GM12878 (cell line): ENCODE measurements around the gene SLC34A1. TPM values are rescaled to one million over a fixed set of nuclear protein-coding genes. Genes with fewer than 3 reads are reported as not detected.
A peak's percentile ranks its signal among the peaks of the same experiment; 100 is the strongest.

Source experiments
- ATAC-seq: fragments of 200-7000 bp; cut with Tn5 transposase; 3 replicates; pipeline ENCODE4 v1.9.1; 2020; ENCODE audit warnings: mild to moderate bottlenecking, moderate library complexity
- BruUV-seq: library from RNA; stranded (reverse); fragments of 400-500 nt; replicated peaks from 2 replicates; lab custom pipeline; 2021; lab: Mats Ljungman, UMichigan
- CTCF ChIA-PET: fragments of 300-600 bp; sonication (Branson Sonifier 250); formaldehyde crosslinking; extraction: SDS; loops from one replicate; lab custom pipeline; 2021; ENCODE audit warnings: inconsistent platforms; lab: Yijun Ruan, JAX
- POLR2A ChIA-PET: fragments of 350-600 bp; formaldehyde crosslinking; extraction: SDS; loops from one replicate; lab custom pipeline; 2021; ENCODE audit warnings: inconsistent platforms; lab: Charles Lee
- RAD21 ChIA-PET: fragments of 300-600 bp; sonication (Branson Sonifier 250); formaldehyde crosslinking; loops from one replicate; lab custom pipeline; 2023; ENCODE audit warnings: antibody characterized with exemption; ENCODE audit not compliant: unreplicated experiment; lab: Charles Lee
- SMC1A ChIA-PET: fragments of 300-600 bp; sonication (Branson Sonifier 250); formaldehyde crosslinking; loops from one replicate; lab custom pipeline; 2023; ENCODE audit not compliant: unreplicated experiment, uncharacterized antibody; lab: Charles Lee
- DNase-seq: peaks from one replicate; pipeline ENCODE4 v3.0.0-alpha.2; 2011; ENCODE audit warnings: low read depth, low spot score
- FAIRE-seq: peaks from 3 replicates; lab custom pipeline; 2011; peaks lifted over from hg19 to GRCh38; lab: Jason Lieb, UNC
- H2AFZ ChIP-seq: 2 replicates; pipeline ENCODE4 v1.6.0; 2011; ENCODE audit warnings: low read depth, low read length, control low read depth; ENCODE audit not compliant: control insufficient read depth
- H3K27ac ChIP-seq: 2 replicates; pipeline ENCODE4 v1.5.1; 2011; ENCODE audit warnings: control low read depth; ENCODE audit not compliant: control insufficient read depth, insufficient read depth
- H3K27me3 ChIP-seq, 2 experiments: replicated peaks in 1 of 2; 2 replicates each; pipeline versions ENCODE4 v1.6.0 to v1.6.1; 2011; ENCODE audit warnings: low read length in 1 of 2; ENCODE audit not compliant: control insufficient read depth in 2 of 2, insufficient read depth in 2 of 2
- H3K36me3 ChIP-seq, 2 experiments: 2 replicates each; pipeline ENCODE4 v1.5.1; 2011; ENCODE audit warnings: low read length in 1 of 2; ENCODE audit not compliant: control insufficient read depth in 2 of 2, insufficient read depth in 2 of 2
- H3K4me1 ChIP-seq: 2 replicates; pipeline ENCODE4 v1.6.1; 2011; ENCODE audit warnings: mild to moderate bottlenecking, low read length, moderate library complexity, mixed read lengths; ENCODE audit not compliant: control insufficient read depth, insufficient read depth
- H3K4me2 ChIP-seq: 2 replicates; pipeline ENCODE4 v1.6.0; 2011; ENCODE audit warnings: control low read depth; ENCODE audit not compliant: control insufficient read depth, insufficient read depth
- H3K4me3 ChIP-seq: fragments of 200-600 bp; sonication (generic); 2 replicates; pipeline ENCODE4 v1.5.1; 2016
- H3K79me2 ChIP-seq: 2 replicates; pipeline ENCODE4 v1.6.0; 2011; ENCODE audit warnings: low read length; ENCODE audit not compliant: control insufficient read depth, insufficient read depth
- H3K9ac ChIP-seq: 2 replicates; pipeline ENCODE4 v1.8.0; 2011; ENCODE audit warnings: low read length, control low read depth, mixed read lengths; ENCODE audit not compliant: control insufficient read depth, insufficient read depth
- H3K9me3 ChIP-seq: replicated peaks from 3 replicates; pipeline ENCODE4 v1.5.1; 2011; ENCODE audit warnings: mild to moderate bottlenecking, low read length; ENCODE audit not compliant: control insufficient read depth, insufficient read depth
- H4K20me1 ChIP-seq: 2 replicates; pipeline ENCODE4 v1.6.0; 2011; ENCODE audit not compliant: control insufficient read depth, insufficient read depth
- CBX5 ChIP-seq: sonication (generic); IDR thresholded peaks from 2 replicates; pipeline ENCODE4 v1.6.1; 2016; ENCODE audit warnings: low read depth, moderate library complexity, mild to moderate bottlenecking, inconsistent platforms
- EED ChIP-seq: sonication (generic); IDR thresholded peaks from 2 replicates; pipeline ENCODE4 v1.6.1; 2016; ENCODE audit warnings: antibody characterized with exemption, low read depth
- GATAD2B ChIP-seq: fragments of 450-650 bp; conservative IDR thresholded peaks from 2 replicates; pipeline ENCODE4 v1.6.1; 2017; ENCODE audit warnings: low read depth, mild to moderate bottlenecking, moderate library complexity
- IRF3 ChIP-seq: fragments of 450-650 bp; IDR thresholded peaks from 2 replicates; pipeline ENCODE4 v1.6.1; 2014; ENCODE audit warnings: mild to moderate bottlenecking
- IRF4 ChIP-seq: IDR thresholded peaks from 2 replicates; pipeline ENCODE4 v1.6.1; 2011; ENCODE audit warnings: low read depth, low read length
- LARP7 ChIP-seq: fragments of 450-650 bp; IDR thresholded peaks from 2 replicates; pipeline ENCODE4 v1.6.1; 2017; ENCODE audit warnings: mild to moderate bottlenecking
- MTA3 ChIP-seq: IDR thresholded peaks from 2 replicates; pipeline ENCODE4 v1.6.1; 2012; ENCODE audit warnings: low read length, inconsistent platforms, borderline replicate concordance
- NBN ChIP-seq: fragments of 450-650 bp; IDR thresholded peaks from 2 replicates; pipeline ENCODE4 v1.6.1; 2016
- NFYA ChIP-seq: IDR thresholded peaks from 2 replicates; pipeline ENCODE4 v1.6.1; 2011; ENCODE audit warnings: low read depth, mild to moderate bottlenecking, low read length, improper control_type of control experiment, borderline replicate concordance
- POLR2AphosphoS5 ChIP-seq: IDR thresholded peaks from 2 replicates; pipeline ENCODE4 v1.6.1; 2011; ENCODE audit warnings: mild to moderate bottlenecking, low read length, inconsistent platforms
- SMAD1 ChIP-seq: fragments of 450-650 bp; IDR thresholded peaks from 2 replicates; pipeline ENCODE4 v1.6.1; 2018; ENCODE audit warnings: mild to moderate bottlenecking, low read depth; ENCODE audit not compliant: partially characterized antibody
- SRF ChIP-seq, 2 experiments: IDR thresholded peaks; 2 replicates each; pipeline ENCODE4 v1.6.1; 2011; ENCODE audit warnings: low read depth in 2 of 2, low read length in 2 of 2, mild to moderate bottlenecking in 1 of 2, moderate library complexity in 1 of 2
- TCF12 ChIP-seq: IDR thresholded peaks from 2 replicates; pipeline ENCODE4 v1.6.1; 2011; ENCODE audit warnings: low read depth, mild to moderate bottlenecking, low read length
- TCF3 ChIP-seq: IDR thresholded peaks from 2 replicates; pipeline ENCODE4 v1.6.1; 2012; ENCODE audit warnings: low read depth, mild to moderate bottlenecking, low read length, borderline replicate concordance; ENCODE audit not compliant: insufficient read depth
- ZNF622 ChIP-seq: fragments of 450-650 bp; IDR thresholded peaks from 2 replicates; pipeline ENCODE4 v1.6.1; 2017; ENCODE audit warnings: mild to moderate bottlenecking, inconsistent platforms
- WGBS: methylation state at CpG from one replicate; pipeline ENCODE4 v1.1.6; 2016; ENCODE audit warnings: low lambda C conversion rate; ENCODE audit not compliant: insufficient replicate concordance, insufficient coverage; ENCODE audit errors: missing lambda C conversion rate; 5-methylcytosine and 5-hydroxymethylcytosine counted together
- in situ Hi-C: fragments of 300-500 bp; cut with MboI; formaldehyde crosslinking; loops from 9 replicates; pipeline ENCODE4 v1.14.3; 2018; ENCODE audit warnings: mixed read lengths
- intact Hi-C: fragments of 100-400 bp; cut with micrococcal nuclease; formaldehyde crosslinking; loops from one replicate; pipeline ENCODE4 v1.14.2; 2022; ENCODE audit not compliant: unreplicated experiment
- polyA plus RNA-seq, 11 experiments: library from polyadenylated mRNA; depleted of rRNA in 4 of 11; unstranded in 6 of 11; stranded (reverse) in 5 of 11; fragments of >200 nt; fragmentation: Nextera tagmentation in 4 of 11; fragmentation: Illumina TruSeq in 1 of 11; extraction: Ambion mirVana in 4 of 11; extraction: Trizol in 1 of 11; gene quantifications; 1 replicate in 1 of 11; 2 replicates in 10 of 11; pipeline versions ENCODE4 v1.2.1 to v1.2.3, GENCODE V29; 2011 to 2016; ENCODE audit warnings: inconsistent platforms in 2 of 11, missing spikeins in 2 of 11, low read depth in 1 of 11
- total RNA-seq, 4 experiments: library from RNA; depleted of rRNA in 3 of 4; stranded (reverse); fragments of >200 nt in 3 of 4; fragmentation: Illumina TruSeq in 1 of 4; extraction: Trizol in 1 of 4; gene quantifications; 2 replicates each; pipeline versions ENCODE4 v1.2.1 to v1.2.3, GENCODE V29; 2013 to 2021
- TF ChIP-seq, protein P1 (sequence below): IDR thresholded peaks from 2 replicates; pipeline ENCODE4 v1.6.1; 2011; ENCODE audit warnings: borderline replicate concordance, low read depth, mild to moderate bottlenecking, moderate library complexity, low read length; ENCODE audit not compliant: insufficient read depth, poor library complexity, severe bottlenecking

SLC34A1 gene
- total and polyA plus RNA-seq, 10 of the 15 experiments (the other 5 are each of a cell fraction or from before 2014, with no cell fraction given), result 0.03 to 0.14 (median 0.09) TPM; not detected in 2

- TF ChIP-seq IRF4, result 0 out of 2 replicates have a peak, but pooled peaks have one; percentile 4
- 0 out of 2 replicates have a peak, but pooled peaks have one; percentile 6 for TF ChIP-seq TCF12
- TF ChIP-seq TCF3, result 0 out of 2 replicates have a peak, but pooled peaks have one; percentile 3
- TF ChIP-seq SRF (IDR thresholded peaks at IDR 0.05; ENCODE audit: low read depth in 2 of 2, low read length in 2 of 2), result no peak
- peak; percentile 75 for TF ChIP-seq POLR2AphosphoS5
- TF ChIP-seq, all 136 proteins: peak for 12
These were observed 60.1 kb downstream of the SLC34A1 start (continued) for GRCh38 chr5:177444106-177445051.

GRCh38 chr5:177445052-177445916 is 61.0 kb downstream of the SLC34A1 start:
- intact Hi-C loops, result no loop called here
- FAIRE-seq (peak; percentile 66), ATAC-seq (no peak)
- TF ChIP-seq EED, result peak; percentile 19; the same call in 1 of the 2 replicates
- peak; percentile 45; the same call in 1 of the 2 replicates for TF ChIP-seq NBN
- 0 out of 2 replicates have a peak, but pooled peaks have one; percentile 62 for TF ChIP-seq TCF3
- no peak for TF ChIP-seq GATAD2B
- TF ChIP-seq NFYA, result no peak
- TF ChIP-seq CBX5, result no peak
- TF ChIP-seq, protein P1, sequence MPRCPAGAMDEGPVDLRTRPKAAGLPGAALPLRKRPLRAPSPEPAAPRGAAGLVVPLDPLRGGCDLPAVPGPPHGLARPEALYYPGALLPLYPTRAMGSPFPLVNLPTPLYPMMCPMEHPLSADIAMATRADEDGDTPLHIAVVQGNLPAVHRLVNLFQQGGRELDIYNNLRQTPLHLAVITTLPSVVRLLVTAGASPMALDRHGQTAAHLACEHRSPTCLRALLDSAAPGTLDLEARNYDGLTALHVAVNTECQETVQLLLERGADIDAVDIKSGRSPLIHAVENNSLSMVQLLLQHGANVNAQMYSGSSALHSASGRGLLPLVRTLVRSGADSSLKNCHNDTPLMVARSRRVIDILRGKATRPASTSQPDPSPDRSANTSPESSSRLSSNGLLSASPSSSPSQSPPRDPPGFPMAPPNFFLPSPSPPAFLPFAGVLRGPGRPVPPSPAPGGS, result peak; percentile 11
- peak; percentile 66 for TF ChIP-seq POLR2AphosphoS5
- no peak for TF ChIP-seq SMAD1
- no peak for TF ChIP-seq IRF3
- no peak; the same call in 1 of the 2 replicates for TF ChIP-seq MTA3
- TF ChIP-seq ZNF622, result no peak
- TF ChIP-seq LARP7, result peak; percentile 49; the same call in 1 of the 2 replicates

More at GRCh38 chr5:177445052-177445916, 61.0 kb downstream of the SLC34A1 start:
- ChIA-PET POLR2A (interaction anchor here (0.6 to 13.6 kb wide), 11 partner anchors 9 to 82 kb away, joined by 4 to 358 read pairs (median 6); partner anchors contain the start of gene GRK6), SMC1A (interaction anchor here (0.6 to 7.4 kb wide), 10 partner anchors 8 to 90 kb away, joined by 3 to 105 read pairs (median 6); partner anchors contain the start of genes GRK6 and PFN3), CTCF (interaction anchor here (0.7 to 16.4 kb wide), 14 partner anchors 9 to 135 kb away, joined by 3 to 391 read pairs (median 5); partner anchors contain the start of genes GRK6 and PFN3), RAD21 (interaction anchor here (1.0 to 13.5 kb wide), 5 partner anchors 10 to 56 kb away, joined by 3 to 291 read pairs (median 24); partner anchors contain the start of gene GRK6)
- Histone ChIP-seq H3K4me3 (peak overlapping the region; percentile 78; the same call in 1 of the 2 replicates), H3K79me2 (peaks cover 14% of the 10 kb centered on the region), H2AFZ (no peak overlapping the region), H3K27ac (peak overlapping the region; percentile 79), H3K27me3 (no peaks in the 10 kb centered on the region), H4K20me1 (no peaks in the 10 kb centered on the region), H3K4me2 (peak overlapping the region; percentile 99), H3K4me1 (peaks cover 32% of the 10 kb centered on the region), H3K36me3 (peaks cover 0 to 9% of the 10 kb centered on the region in 2 experiments; a peak in 3 of 4 replicates), H3K9me3 (no peaks in the 10 kb centered on the region), H3K9ac (peak overlapping the region; percentile 81; the same call in 1 of the 2 replicates)
- in situ Hi-C loops, result loop anchor here (5.0 kb wide), 1 partner anchor 128 kb away; no protein-coding TSS in a partner anchor
- no peak for DNase-seq
- TSS peak; percentile 55 for BruUV-seq
- 25% methylated on average over 10 of the region's 10 CpGs for WGBS
